Measurements from ENCODE around the gene NUCB2.
A peak's percentile ranks its signal among the peaks of the same experiment; 100 is the strongest.

The NUCB2 gene

GRCh38 chr11:17280494-17281127 is 4.1 kb downstream of the NUCB2 start:
- no peaks in the 10 kb centered on the region for H3K27me3 Mint-ChIP-seq
- peaks cover 59% of the 10 kb centered on the region for H3K4me1 Mint-ChIP-seq (ENCODE audit: low read depth)
- peak overlapping the region; percentile 44 for H3K4me3 Mint-ChIP-seq
- no peaks in the 10 kb centered on the region for H3K9me3 Mint-ChIP-seq
- peaks cover 12% of the 10 kb centered on the region for H3K36me3 Mint-ChIP-seq (ENCODE audit: low read depth)
- peak overlapping the region; percentile 82 for H3K27ac Mint-ChIP-seq
- no peak for DNase-seq

GRCh38 chr11:17286332-17286731 is 9.8 kb downstream of the NUCB2 start:
- Mint-ChIP-seq H3K9me3 (no peaks in the 10 kb centered on the region), H3K4me3 (no peak overlapping the region), H3K27me3 (no peaks in the 10 kb centered on the region), H3K27ac (peak overlapping the region; percentile 30), H3K4me1 (ENCODE audit: low read depth) (peaks cover 53% of the 10 kb centered on the region), H3K36me3 (ENCODE audit: low read depth) (peaks cover 36% of the 10 kb centered on the region)
- no peak for DNase-seq

GRCh38 chr11:17287058-17287457 is 10.5 kb downstream of the NUCB2 start:
- no peak for DNase-seq
- Mint-ChIP-seq H3K9me3 (no peaks in the 10 kb centered on the region), H3K36me3 (ENCODE audit: low read depth) (peaks cover 37% of the 10 kb centered on the region), H3K27ac (no peak overlapping the region), H3K4me3 (no peak overlapping the region), H3K27me3 (no peaks in the 10 kb centered on the region), H3K4me1 (ENCODE audit: low read depth) (peaks cover 52% of the 10 kb centered on the region)

- peaks cover 38% of the 10 kb centered on the region for H3K36me3 Mint-ChIP-seq (ENCODE audit: low read depth)
- H3K4me1 Mint-ChIP-seq (ENCODE audit: low read depth), result peaks cover 56% of the 10 kb centered on the region
These were observed 15.2 kb downstream of the NUCB2 start for GRCh38 chr11:17291710-17292109.

DNA sequence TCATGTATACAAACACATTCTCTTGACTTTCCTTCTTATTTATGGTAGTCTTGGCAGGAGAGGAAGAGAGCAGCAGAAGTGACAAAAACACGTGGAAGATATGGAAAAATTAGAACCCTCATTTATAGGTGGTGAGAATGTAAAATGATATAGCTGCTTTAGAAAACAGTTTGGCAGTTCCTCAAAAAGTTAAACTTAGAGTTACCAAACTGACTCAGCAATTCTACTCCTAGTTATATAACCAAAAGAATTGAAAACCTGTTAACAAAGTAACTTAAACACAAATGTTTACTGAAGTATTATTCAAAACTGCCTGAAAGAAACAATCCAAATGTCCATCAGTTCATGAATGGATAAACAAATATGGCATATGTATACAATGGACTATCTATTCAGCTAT is 16.8 kb downstream of the NUCB2 start:
- Mint-ChIP-seq H3K4me3 (no peak overlapping the region), H3K36me3 (ENCODE audit: low read depth) (peaks cover 34% of the 10 kb centered on the region), H3K27me3 (no peaks in the 10 kb centered on the region), H3K27ac (peak overlapping the region; percentile 46), H3K9me3 (no peaks in the 10 kb centered on the region), H3K4me1 (ENCODE audit: low read depth) (peaks cover 62% of the 10 kb centered on the region)
- no peak for DNase-seq

More at GRCh38 chr11:17291710-17292109, 15.2 kb downstream of the NUCB2 start:
- H3K27ac Mint-ChIP-seq, result no peak overlapping the region
- H3K27me3 Mint-ChIP-seq, result no peaks in the 10 kb centered on the region
- H3K9me3 Mint-ChIP-seq, result no peaks in the 10 kb centered on the region
- no peak overlapping the region for H3K4me3 Mint-ChIP-seq
- DNase-seq, result no peak

GRCh38 chr11:17294033-17294432 is 17.5 kb downstream of the NUCB2 start:
- peaks cover 68% of the 10 kb centered on the region for H3K4me1 Mint-ChIP-seq (ENCODE audit: low read depth)
- no peaks in the 10 kb centered on the region for H3K27me3 Mint-ChIP-seq
- DNase-seq, result no peak

GRCh38 chr11:17296852-17297559 is 20.5 kb downstream of the NUCB2 start:
- Mint-ChIP-seq H3K4me3 (peak overlapping the region; percentile 66), H3K27me3 (no peaks in the 10 kb centered on the region), H3K9me3 (no peaks in the 10 kb centered on the region), H3K4me1 (ENCODE audit: low read depth) (peaks cover 57% of the 10 kb centered on the region), H3K27ac (peak overlapping the region; percentile 91), H3K36me3 (ENCODE audit: low read depth) (peaks cover 35% of the 10 kb centered on the region)
- DNase-seq, result no peak

More at GRCh38 chr11:17294033-17294432, 17.5 kb downstream of the NUCB2 start:
- peaks cover 36% of the 10 kb centered on the region for H3K36me3 Mint-ChIP-seq (ENCODE audit: low read depth)
- H3K9me3 Mint-ChIP-seq, result no peaks in the 10 kb centered on the region
- peak overlapping the region; percentile 77 for H3K27ac Mint-ChIP-seq
- H3K4me3 Mint-ChIP-seq, result no peak overlapping the region

DNA sequence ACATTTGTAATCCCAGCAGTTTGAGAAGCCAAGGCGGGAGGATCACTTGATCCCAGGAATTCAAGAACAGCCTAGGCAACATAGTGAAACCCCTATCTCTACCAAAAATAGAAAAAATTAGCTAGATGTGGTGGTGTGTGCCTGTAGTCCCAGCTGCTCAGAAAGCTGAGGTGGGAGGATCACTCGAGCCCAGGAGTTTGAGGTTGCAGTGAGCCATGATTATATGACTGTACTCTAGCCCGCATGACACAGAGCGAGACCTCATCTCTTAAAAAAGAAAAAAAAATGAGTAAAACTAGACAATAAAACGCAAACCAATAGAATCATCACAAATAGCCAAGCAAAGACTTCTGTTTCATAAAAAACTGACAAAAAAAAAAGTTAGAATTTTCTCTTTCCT is 21.8 kb downstream of the NUCB2 start:
- Mint-ChIP-seq H3K36me3 (ENCODE audit: low read depth) (peaks cover 37% of the 10 kb centered on the region), H3K4me1 (ENCODE audit: low read depth) (peaks cover 47% of the 10 kb centered on the region), H3K4me3 (no peak overlapping the region), H3K9me3 (no peaks in the 10 kb centered on the region), H3K27me3 (no peaks in the 10 kb centered on the region), H3K27ac (peak overlapping the region; percentile 71)
- peak; percentile 56 for DNase-seq

GRCh38 chr11:17300372-17300771 is 23.8 kb downstream of the NUCB2 start:
- Mint-ChIP-seq H3K27ac (no peak overlapping the region), H3K4me3 (no peak overlapping the region), H3K4me1 (ENCODE audit: low read depth) (peaks cover 31% of the 10 kb centered on the region), H3K9me3 (no peaks in the 10 kb centered on the region), H3K36me3 (ENCODE audit: low read depth) (peaks cover 35% of the 10 kb centered on the region), H3K27me3 (no peaks in the 10 kb centered on the region)
- DNase-seq, result no peak

GRCh38 chr11:17313349-17314231 is 37.1 kb downstream of the NUCB2 start:
- no peak for DNase-seq
- H3K9me3 Mint-ChIP-seq, result no peaks in the 10 kb centered on the region
- H3K36me3 Mint-ChIP-seq (ENCODE audit: low read depth), result peaks cover 30% of the 10 kb centered on the region
- H3K27ac Mint-ChIP-seq, result no peak overlapping the region
- no peaks in the 10 kb centered on the region for H3K27me3 Mint-ChIP-seq
- H3K4me3 Mint-ChIP-seq, result no peak overlapping the region
- no peaks in the 10 kb centered on the region for H3K4me1 Mint-ChIP-seq (ENCODE audit: low read depth)

- no peak overlapping the region for H3K27ac Mint-ChIP-seq
- no peaks in the 10 kb centered on the region for H3K27me3 Mint-ChIP-seq
- no peak for DNase-seq
- H3K9me3 Mint-ChIP-seq, result no peaks in the 10 kb centered on the region
- H3K4me3 Mint-ChIP-seq, result no peak overlapping the region
- no peaks in the 10 kb centered on the region for H3K4me1 Mint-ChIP-seq (ENCODE audit: low read depth)
- peaks cover 32% of the 10 kb centered on the region for H3K36me3 Mint-ChIP-seq (ENCODE audit: low read depth)
These were observed 37.7 kb downstream of the NUCB2 start for GRCh38 chr11:17314232-17314547.

DNA sequence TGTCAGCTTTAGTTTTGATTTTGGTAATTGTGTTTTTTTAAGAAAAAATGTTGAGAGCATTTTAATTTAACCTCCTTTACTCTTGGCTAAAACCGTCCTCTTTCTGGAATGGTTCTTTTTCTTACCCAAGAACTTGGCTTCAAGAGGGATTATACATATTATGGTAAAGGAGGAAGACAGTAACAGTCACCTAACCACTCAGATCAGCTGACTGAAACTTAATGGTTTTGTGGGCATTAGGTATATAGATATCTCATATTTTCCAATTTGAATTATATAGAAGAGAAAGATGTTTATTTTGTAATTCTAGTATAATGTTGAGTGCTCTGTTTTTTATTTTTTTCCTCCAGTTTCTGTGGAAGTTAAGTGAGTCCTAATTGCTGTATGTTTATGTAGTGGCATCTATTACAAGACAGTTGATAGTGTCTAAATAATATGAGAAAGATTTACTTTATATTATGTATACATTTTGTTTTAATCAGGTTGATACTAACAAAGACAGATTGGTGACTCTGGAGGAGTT is 38.4 kb downstream of the NUCB2 start:
- Mint-ChIP-seq H3K36me3 (ENCODE audit: low read depth) (peaks cover 32% of the 10 kb centered on the region), H3K27me3 (no peaks in the 10 kb centered on the region), H3K27ac (no peak overlapping the region), H3K4me1 (ENCODE audit: low read depth) (no peaks in the 10 kb centered on the region), H3K4me3 (no peak overlapping the region), H3K9me3 (no peaks in the 10 kb centered on the region)
- no peak for DNase-seq

DNA sequence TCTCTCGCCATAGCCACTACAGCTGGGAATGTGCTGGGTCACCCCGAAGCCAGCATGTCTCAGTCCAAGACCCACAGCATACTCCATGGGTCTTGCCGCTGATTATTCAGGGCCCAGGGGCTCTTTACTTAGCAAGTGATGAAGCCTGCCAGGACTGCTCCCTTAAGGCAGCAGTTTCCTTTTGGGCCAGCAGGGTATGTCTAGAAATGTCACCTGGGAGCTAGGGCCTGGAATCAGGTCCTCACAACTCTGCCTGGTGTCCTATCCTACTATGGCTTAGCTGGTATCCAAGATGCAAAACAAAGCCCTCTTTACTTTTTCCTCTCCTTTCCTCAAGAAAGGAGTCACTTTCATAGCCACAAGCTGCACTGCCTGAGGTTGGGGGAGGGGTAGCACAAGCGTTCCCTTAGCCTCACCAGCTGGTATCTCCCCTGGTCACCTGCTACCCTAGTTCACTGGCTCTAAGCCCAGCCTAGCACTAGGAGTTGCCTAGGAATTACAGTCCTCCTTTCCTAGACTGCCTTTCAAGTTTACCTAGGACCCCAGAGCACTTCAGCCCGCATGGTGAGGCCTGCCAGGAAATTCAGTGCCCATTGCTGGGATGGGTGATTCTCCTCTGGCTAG is 52.4 kb downstream of the NUCB2 start:
- DNase-seq, result no peak
- Mint-ChIP-seq H3K9me3 (no peaks in the 10 kb centered on the region), H3K27me3 (no peaks in the 10 kb centered on the region), H3K36me3 (ENCODE audit: low read depth) (peaks cover 66% of the 10 kb centered on the region), H3K4me3 (no peak overlapping the region), H3K27ac (no peak overlapping the region), H3K4me1 (ENCODE audit: low read depth) (peaks cover 18% of the 10 kb centered on the region)

GRCh38 chr11:17331669-17332068 is 55.1 kb downstream of the NUCB2 start:
- Mint-ChIP-seq H3K4me1 (ENCODE audit: low read depth) (peaks cover 11% of the 10 kb centered on the region), H3K27ac (no peak overlapping the region), H3K4me3 (no peak overlapping the region), H3K9me3 (no peaks in the 10 kb centered on the region), H3K36me3 (ENCODE audit: low read depth) (peaks cover 53% of the 10 kb centered on the region), H3K27me3 (no peaks in the 10 kb centered on the region)
- DNase-seq, result no peak
